Measurements from ENCODE around the gene DNAJC17. TPM values are rescaled to one million over a fixed set of nuclear protein-coding genes. Genes with fewer than 3 reads are reported as not detected.

Gene DNAJC17
- total RNA-seq, 1 donor from 2014 or later, result 55.6 TPM

GRCh38 chr15:40737048-40737447 lies 70.2 kb downstream of the DNAJC17 start:
- DNase-seq (ENCODE audit: low spot score), result no peak
- TF ChIP-seq, protein P1, sequence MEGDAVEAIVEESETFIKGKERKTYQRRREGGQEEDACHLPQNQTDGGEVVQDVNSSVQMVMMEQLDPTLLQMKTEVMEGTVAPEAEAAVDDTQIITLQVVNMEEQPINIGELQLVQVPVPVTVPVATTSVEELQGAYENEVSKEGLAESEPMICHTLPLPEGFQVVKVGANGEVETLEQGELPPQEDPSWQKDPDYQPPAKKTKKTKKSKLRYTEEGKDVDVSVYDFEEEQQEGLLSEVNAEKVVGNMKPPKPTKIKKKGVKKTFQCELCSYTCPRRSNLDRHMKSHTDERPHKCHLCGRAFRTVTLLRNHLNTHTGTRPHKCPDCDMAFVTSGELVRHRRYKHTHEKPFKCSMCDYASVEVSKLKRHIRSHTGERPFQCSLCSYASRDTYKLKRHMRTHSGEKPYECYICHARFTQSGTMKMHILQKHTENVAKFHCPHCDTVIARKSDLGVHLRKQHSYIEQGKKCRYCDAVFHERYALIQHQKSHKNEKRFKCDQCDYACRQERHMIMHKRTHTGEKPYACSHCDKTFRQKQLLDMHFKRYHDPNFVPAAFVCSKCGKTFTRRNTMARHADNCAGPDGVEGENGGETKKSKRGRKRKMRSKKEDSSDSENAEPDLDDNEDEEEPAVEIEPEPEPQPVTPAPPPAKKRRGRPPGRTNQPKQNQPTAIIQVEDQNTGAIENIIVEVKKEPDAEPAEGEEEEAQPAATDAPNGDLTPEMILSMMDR (IDR thresholded peaks at IDR 0.05; ENCODE audit: unreplicated experiment), result no peak

GRCh38 chr15:40736575-40736974 lies 70.7 kb downstream of the DNAJC17 start:
- peak overlapping the region; percentile 30 for H3K27ac Mint-ChIP-seq (ENCODE audit: unreplicated experiment)

More at GRCh38 chr15:40737048-40737447, 70.2 kb downstream of the DNAJC17 start:
- Mint-ChIP-seq H3K36me3 (ENCODE audit: low read depth, unreplicated experiment) (peaks cover 11% of the 10 kb centered on the region), H3K4me3 (ENCODE audit: unreplicated experiment) (no peak overlapping the region), H3K9me3 (ENCODE audit: unreplicated experiment) (no peaks in the 10 kb centered on the region), H3K27me3 (ENCODE audit: unreplicated experiment) (no peaks in the 10 kb centered on the region), H3K4me1 (ENCODE audit: unreplicated experiment) (peaks cover 11% of the 10 kb centered on the region), H3K27ac (ENCODE audit: unreplicated experiment) (no peak overlapping the region)

GRCh38 chr15:40731034-40731433 lies 76.2 kb downstream of the DNAJC17 start:
- peaks cover 2% of the 10 kb centered on the region for H3K27me3 Mint-ChIP-seq (ENCODE audit: unreplicated experiment)
- H3K27ac Mint-ChIP-seq (ENCODE audit: unreplicated experiment), result peak overlapping the region; percentile 87
- DNase-seq (ENCODE audit: low spot score), result no peak
- no peak overlapping the region for H3K4me3 Mint-ChIP-seq (ENCODE audit: unreplicated experiment)
- H3K9me3 Mint-ChIP-seq (ENCODE audit: unreplicated experiment), result no peaks in the 10 kb centered on the region
- H3K36me3 Mint-ChIP-seq (ENCODE audit: low read depth, unreplicated experiment), result no peaks in the 10 kb centered on the region
- H3K4me1 Mint-ChIP-seq (ENCODE audit: unreplicated experiment), result peaks cover 7% of the 10 kb centered on the region
- TF ChIP-seq, protein P1 (IDR thresholded peaks at IDR 0.05; ENCODE audit: unreplicated experiment), result no peak

More at GRCh38 chr15:40736575-40736974, 70.7 kb downstream of the DNAJC17 start:
- no peak for DNase-seq (ENCODE audit: low spot score)
- Mint-ChIP-seq H3K4me3 (ENCODE audit: unreplicated experiment) (no peak overlapping the region), H3K4me1 (ENCODE audit: unreplicated experiment) (peaks cover 11% of the 10 kb centered on the region), H3K27me3 (ENCODE audit: unreplicated experiment) (no peaks in the 10 kb centered on the region), H3K9me3 (ENCODE audit: unreplicated experiment) (no peaks in the 10 kb centered on the region), H3K36me3 (ENCODE audit: low read depth, unreplicated experiment) (peaks cover 11% of the 10 kb centered on the region)
- TF ChIP-seq, protein P1 (IDR thresholded peaks at IDR 0.05; ENCODE audit: unreplicated experiment), result no peak

GRCh38 chr15:40723919-40724318 lies 83.4 kb downstream of the DNAJC17 start:
- Mint-ChIP-seq H3K27ac (ENCODE audit: unreplicated experiment) (no peak overlapping the region), H3K4me1 (ENCODE audit: unreplicated experiment) (no peaks in the 10 kb centered on the region), H3K4me3 (ENCODE audit: unreplicated experiment) (no peak overlapping the region), H3K9me3 (ENCODE audit: unreplicated experiment) (no peaks in the 10 kb centered on the region), H3K36me3 (ENCODE audit: low read depth, unreplicated experiment) (no peaks in the 10 kb centered on the region), H3K27me3 (ENCODE audit: unreplicated experiment) (no peaks in the 10 kb centered on the region)
- TF ChIP-seq, protein P1 (IDR thresholded peaks at IDR 0.05; ENCODE audit: unreplicated experiment), result no peak
- DNase-seq (ENCODE audit: low spot score), result no peak

GRCh38 chr15:40722934-40723333 lies 84.3 kb downstream of the DNAJC17 start:
- Mint-ChIP-seq H3K27me3 (ENCODE audit: unreplicated experiment) (no peaks in the 10 kb centered on the region), H3K36me3 (ENCODE audit: low read depth, unreplicated experiment) (no peaks in the 10 kb centered on the region)
- TF ChIP-seq, protein P1 (IDR thresholded peaks at IDR 0.05; ENCODE audit: unreplicated experiment), result no peak

More at GRCh38 chr15:40722934-40723333, 84.3 kb downstream of the DNAJC17 start:
- Mint-ChIP-seq H3K4me1 (ENCODE audit: unreplicated experiment) (no peaks in the 10 kb centered on the region), H3K9me3 (ENCODE audit: unreplicated experiment) (no peaks in the 10 kb centered on the region), H3K4me3 (ENCODE audit: unreplicated experiment) (no peak overlapping the region), H3K27ac (ENCODE audit: unreplicated experiment) (no peak overlapping the region)
- DNase-seq (ENCODE audit: low spot score), result no peak
